Aorta (tissue), 5 donors: ENCODE measurements around the gene BMPR1B. TPM values are rescaled to one million over a fixed set of nuclear protein-coding genes. Genes with fewer than 3 reads are reported as not detected.
A peak's percentile ranks its signal among the peaks of the same experiment; 100 is the strongest.

Experiments
- ATAC-seq: fragments of 200-7000 bp; cut with Tn5 transposase; one replicate; pipeline ENCODE4 v1.9.1; 2022; ENCODE audit warnings: moderate library complexity; ENCODE audit not compliant: low FRiP score
- DNase-seq, 2 donors: peaks; one replicate each; pipeline ENCODE4 v3.0.0-alpha.2; 2020
- H3K27ac ChIP-seq, 2 donors: one replicate each; pipeline ENCODE4 v1.5.1; 2013; ENCODE audit warnings: low read length in 2 of 2, mild to moderate bottlenecking in 2 of 2, moderate library complexity in 2 of 2, control low read depth in 1 of 2, inconsistent platforms in 1 of 2, low read depth in 1 of 2
- H3K27me3 ChIP-seq, 2 donors: one replicate each; pipeline ENCODE4 v1.6.1; 2013; ENCODE audit warnings: control low read depth in 1 of 2, low read length in 1 of 2, mild to moderate bottlenecking in 1 of 2, moderate library complexity in 1 of 2; ENCODE audit not compliant: insufficient read depth in 2 of 2, control insufficient read depth in 1 of 2
- H3K36me3 ChIP-seq, 2 donors: one replicate each; pipeline ENCODE4 v1.6.1; 2013; ENCODE audit warnings: control low read depth in 1 of 2, low read length in 1 of 2, mild to moderate bottlenecking in 1 of 2; ENCODE audit not compliant: insufficient read depth in 2 of 2, control insufficient read depth in 1 of 2
- H3K4me1 ChIP-seq, 2 donors: one replicate each; pipeline ENCODE4 v1.6.1; 2013; ENCODE audit warnings: low read length in 2 of 2, control low read depth in 1 of 2, mild to moderate bottlenecking in 1 of 2, moderate library complexity in 1 of 2; ENCODE audit not compliant: insufficient read depth in 2 of 2, control insufficient read depth in 1 of 2
- H3K4me3 ChIP-seq, 2 donors: one replicate each; pipeline ENCODE4 v1.5.1; 2013; ENCODE audit warnings: low read length in 2 of 2, control low read depth in 1 of 2, mild to moderate bottlenecking in 1 of 2
- H3K9me3 ChIP-seq: one replicate; pipeline ENCODE4 v1.6.1; 2013; ENCODE audit warnings: mild to moderate bottlenecking, low read length; ENCODE audit not compliant: control insufficient read depth
- WGBS, 2 donors: extraction: QIAGEN DNeasy Blood & Tissue Kit; methylation state at CpG; one replicate each; pipeline ENCODE4 v1.1.7; 2013; 5-methylcytosine and 5-hydroxymethylcytosine counted together
- intact Hi-C, 2 donors: fragments of 100-400 bp; cut with DNase I; formaldehyde crosslinking; loops; one replicate each; pipeline versions ENCODE4 v1.14.2 to v1.15.0; 2022
- polyA plus RNA-seq, 2 donors: library from polyadenylated mRNA; stranded (reverse); fragments of 200-250 nt; gene quantifications; one replicate each; pipeline ENCODE4 v1.2.3, GENCODE V29; 2013
- total RNA-seq, 2 donors: library from RNA; stranded (reverse); fragmentation: NEBNext Ultra II Directional; extraction: Animal tissue kit (Norgen Biotek cat#: 25700); gene quantifications; one replicate each; pipeline ENCODE4 v1.2.1, GENCODE V29; 2021
- donor health status: healthy with polysubstance abuse.
- donor health status: Bipolar disorder and iron deficiency.
- donor health status: DM: no; HTN: no; CAD: no.
- donor health status: DM: no; HTN: no; CAD: no.
- donor health status: DM: yes; HTN: yes; CAD: no.

The BMPR1B gene
- total and polyA plus RNA-seq, 4 donors, result 1.0 to 14.6 (median 8.0) TPM

GRCh38 chr4:95193391-95194224, 435.9 kb downstream of the BMPR1B start:
- 82% methylated on average over 22 of the region's 22 CpGs for WGBS, 2 donors
- ATAC-seq, result no peak

GRCh38 chr4:95197353-95197752, 439.6 kb downstream of the BMPR1B start:
- 73 to 76% methylated on average over 6 of the region's 6 CpGs for WGBS, 2 donors
- no peaks in the 10 kb centered on the region for H3K27me3 ChIP-seq

More at GRCh38 chr4:95193391-95194224, 435.9 kb downstream of the BMPR1B start:
- no peaks in the 10 kb centered on the region for H3K4me1 ChIP-seq
- no peaks in the 10 kb centered on the region for H3K36me3 ChIP-seq
- H3K9me3 ChIP-seq, result no peaks in the 10 kb centered on the region
- no peak overlapping the region for H3K4me3 ChIP-seq
- no peaks in the 10 kb centered on the region for H3K27me3 ChIP-seq
- no peak overlapping the region for H3K27ac ChIP-seq
- DNase-seq, result no peak
- intact Hi-C loops, result no loop called here

DNA sequence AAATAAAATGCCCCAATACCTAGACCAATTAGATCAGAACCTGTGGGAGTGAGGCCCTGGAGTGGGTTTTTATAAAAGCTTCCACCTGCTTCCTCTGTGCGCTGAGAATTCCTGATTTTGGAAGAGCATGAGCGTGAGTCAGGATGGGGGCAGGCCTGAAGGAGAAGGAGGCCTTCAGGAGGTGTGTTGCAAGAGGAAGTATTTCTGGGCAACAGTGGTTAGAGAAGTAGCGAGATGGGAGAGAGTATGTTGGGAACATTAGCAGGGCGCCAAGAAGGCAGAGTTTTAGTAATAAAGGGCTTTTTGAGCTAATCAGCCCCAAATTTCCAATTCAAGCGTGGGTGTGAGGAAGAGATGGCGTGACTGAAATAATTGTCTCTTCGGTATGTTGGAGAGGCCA, 441.2 kb downstream of the BMPR1B start:
- ATAC-seq, result no peak
- WGBS, 2 donors, result 94 to 96% methylated on average over 7 of the region's 7 CpGs

More at GRCh38 chr4:95197353-95197752, 439.6 kb downstream of the BMPR1B start:
- DNase-seq (no peak), ATAC-seq (no peak)
- Histone ChIP-seq H3K27ac (no peak overlapping the region), H3K9me3 (no peaks in the 10 kb centered on the region), H3K36me3 (peaks cover 0 to 1% of the 10 kb centered on the region in 2 donors), H3K4me1 (no peaks in the 10 kb centered on the region), H3K4me3 (no peak overlapping the region)
- intact Hi-C loops, result no loop called here

DNA sequence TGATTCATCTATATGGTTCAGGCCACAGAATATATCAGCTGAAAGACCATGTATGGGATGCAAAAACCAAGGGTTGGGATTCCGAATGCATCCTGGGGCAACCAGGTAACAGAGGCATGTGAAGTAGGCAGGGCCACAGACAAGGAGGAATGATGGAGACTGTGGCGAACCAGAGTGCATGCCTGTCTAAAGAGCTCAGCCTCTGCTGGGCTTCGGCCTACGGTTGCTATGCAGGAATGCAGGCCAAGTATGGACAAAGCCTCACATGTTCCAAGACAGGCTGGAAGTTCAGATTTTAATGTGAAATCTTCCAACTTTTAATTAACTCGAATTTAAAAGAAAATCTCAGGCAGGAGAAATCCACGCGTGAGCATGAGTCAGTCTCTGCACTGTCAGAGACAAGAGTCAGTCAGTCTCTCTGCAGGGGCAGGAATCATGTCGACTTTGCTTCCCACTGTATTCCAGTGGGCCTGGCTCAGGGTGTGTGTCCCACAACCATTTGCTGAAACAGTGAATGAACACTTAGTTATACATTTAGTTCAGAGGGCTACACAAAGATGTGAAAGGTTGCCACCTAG, 446.6 kb downstream of the BMPR1B start:
- Histone ChIP-seq H3K4me1 (no peaks in the 10 kb centered on the region), H3K27ac (peak overlapping the region in 1 of 2 donors; percentile 23), H3K27me3 (no peaks in the 10 kb centered on the region), H3K4me3 (no peak overlapping the region), H3K36me3 (peaks cover 0 to 3% of the 10 kb centered on the region in 2 donors), H3K9me3 (no peaks in the 10 kb centered on the region)
- intact Hi-C loops, result no loop called here
- DNase-seq (no peak), ATAC-seq (peak; percentile 53)
- WGBS, 2 donors, result 26 to 32% methylated on average over 8 of the region's 8 CpGs

More for the DNA sequence above, 441.2 kb downstream of the BMPR1B start:
- Histone ChIP-seq H3K4me3 (no peak overlapping the region), H3K36me3 (peaks cover 0 to 4% of the 10 kb centered on the region in 2 donors), H3K27me3 (no peaks in the 10 kb centered on the region), H3K4me1 (no peaks in the 10 kb centered on the region), H3K27ac (no peak overlapping the region), H3K9me3 (no peaks in the 10 kb centered on the region)
- no peak for DNase-seq
- intact Hi-C loops, result no loop called here

GRCh38 chr4:95204873-95205272, 447.1 kb downstream of the BMPR1B start:
- 43 to 45% methylated on average over 5 of the region's 5 CpGs for WGBS, 2 donors
- H3K27ac ChIP-seq, result no peak overlapping the region
- ATAC-seq, result no peak
- no peaks in the 10 kb centered on the region for H3K9me3 ChIP-seq
- H3K36me3 ChIP-seq, result peaks cover 0 to 3% of the 10 kb centered on the region in 2 donors
- no peak overlapping the region for H3K4me3 ChIP-seq
- no peaks in the 10 kb centered on the region for H3K4me1 ChIP-seq
- DNase-seq, result no peak
- intact Hi-C loops, result no loop called here
- no peaks in the 10 kb centered on the region for H3K27me3 ChIP-seq
